Activated CD4-positive, alpha-beta T cell treated with anti-CD3 and anti-CD28 coated beads, Interleukin-2, amount 10 ng/mL, durations not matched to agents 24 days and 14 days (primary cell): ENCODE data around the gene FIGN. TPM values are rescaled to one million over a fixed set of nuclear protein-coding genes. Genes with fewer than 3 reads are reported as not detected.

Experiments
- DNase-seq: peaks from one replicate; pipeline ENCODE4 v3.0.0; 2022
- H3K27ac Mint-ChIP-seq: one replicate; pipeline ENCODE4 v1.8.0; 2022; ENCODE audit warnings: mild to moderate bottlenecking, mixed read lengths
- H3K27me3 Mint-ChIP-seq: one replicate; pipeline ENCODE4 v1.8.0; 2022; ENCODE audit warnings: mixed read lengths
- H3K36me3 Mint-ChIP-seq: one replicate; pipeline ENCODE4 v1.8.0; 2022; ENCODE audit warnings: low read depth, mild to moderate bottlenecking, mixed read lengths
- H3K4me1 Mint-ChIP-seq: one replicate; pipeline ENCODE4 v1.8.0; 2021; ENCODE audit warnings: mixed read lengths
- H3K4me3 Mint-ChIP-seq: one replicate; pipeline ENCODE4 v1.8.0; 2022; ENCODE audit warnings: mild to moderate bottlenecking, moderate library complexity, mixed read lengths
- H3K9me3 Mint-ChIP-seq: one replicate; pipeline ENCODE4 v1.8.0; 2021; ENCODE audit warnings: mixed read lengths
- intact Hi-C: fragments of 100-400 bp; cut with micrococcal nuclease; formaldehyde crosslinking; loops from one replicate; pipeline ENCODE4 v1.15.1; 2023
- total RNA-seq: library from RNA; stranded (reverse); gene quantifications from 2 replicates; pipeline ENCODE4 v1.2.3, GENCODE V29; 2022

Gene FIGN
- total RNA-seq, 1 donor from 2014 or later = not detected

DNA sequence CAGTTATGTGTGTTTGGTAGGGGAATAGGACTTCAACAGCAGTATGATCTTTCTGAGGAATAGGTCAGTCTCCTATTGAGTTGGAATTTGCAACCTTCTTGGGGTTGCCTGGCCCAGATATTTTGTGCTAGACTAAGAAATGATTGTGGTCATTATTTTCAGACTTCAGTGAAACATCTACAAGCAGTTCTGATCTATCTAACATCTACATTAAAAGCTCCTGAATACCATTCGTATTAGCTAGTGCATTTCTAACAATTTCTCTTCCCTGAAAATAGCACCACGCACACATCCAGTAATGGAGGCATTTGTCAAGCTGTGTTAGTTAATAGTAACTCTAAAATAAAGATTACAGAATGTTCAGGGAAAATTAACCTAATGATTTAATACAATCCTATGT is 179.3 kb downstream of the FIGN start:
- Mint-ChIP-seq H3K27ac (no peak overlapping the region), H3K9me3 (no peaks in the 10 kb centered on the region), H3K4me1 (no peaks in the 10 kb centered on the region), H3K36me3 (no peaks in the 10 kb centered on the region), H3K4me3 (no peak overlapping the region), H3K27me3 (no peaks in the 10 kb centered on the region)
- no peak for DNase-seq
- intact Hi-C loops = no loop called here

DNA sequence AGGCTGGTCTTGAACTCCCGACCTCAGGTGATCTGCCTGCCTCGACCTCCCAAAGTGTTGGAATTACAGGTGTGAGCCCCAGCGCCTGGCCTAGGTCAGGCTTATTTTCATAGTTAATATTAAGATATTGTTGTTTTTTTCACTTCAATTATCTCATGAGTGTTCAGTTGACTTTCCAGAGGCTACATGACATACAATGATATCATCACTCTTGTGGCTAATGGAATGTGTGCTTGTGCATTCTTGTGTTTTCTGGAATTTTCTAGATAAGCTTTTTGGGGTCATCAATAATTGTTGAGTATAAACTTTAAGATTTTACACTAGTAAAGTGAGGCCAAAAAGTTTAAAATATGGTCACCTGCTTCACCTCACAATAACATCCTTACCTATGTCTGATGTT is 180.9 kb downstream of the FIGN start:
- H3K4me1 Mint-ChIP-seq = no peaks in the 10 kb centered on the region
- DNase-seq = no peak
- H3K4me3 Mint-ChIP-seq = no peak overlapping the region
- no peaks in the 10 kb centered on the region for H3K9me3 Mint-ChIP-seq
- H3K27ac Mint-ChIP-seq = no peak overlapping the region
- no peaks in the 10 kb centered on the region for H3K27me3 Mint-ChIP-seq
- intact Hi-C loops = no loop called here
- H3K36me3 Mint-ChIP-seq = no peaks in the 10 kb centered on the region

DNA sequence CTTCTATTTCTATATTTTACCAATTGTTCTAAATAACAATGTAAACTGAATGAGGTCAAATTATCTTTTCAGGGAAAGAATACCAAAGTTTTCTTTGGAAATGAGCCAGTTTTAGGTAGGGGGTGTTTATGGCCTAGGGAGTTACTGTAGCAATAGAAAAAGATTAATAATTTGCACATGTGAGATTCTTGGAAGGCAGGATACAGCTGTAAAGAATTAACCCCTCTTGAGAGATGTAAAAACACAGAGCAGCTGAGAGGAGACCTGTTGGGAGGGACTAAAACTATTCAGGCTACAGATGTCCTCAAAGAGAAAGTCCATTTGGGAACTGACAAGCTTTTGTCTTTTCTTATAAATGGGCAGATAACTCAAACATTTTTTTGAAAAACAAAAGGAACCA is 182.2 kb downstream of the FIGN start:
- no peaks in the 10 kb centered on the region for H3K4me1 Mint-ChIP-seq

DNA sequence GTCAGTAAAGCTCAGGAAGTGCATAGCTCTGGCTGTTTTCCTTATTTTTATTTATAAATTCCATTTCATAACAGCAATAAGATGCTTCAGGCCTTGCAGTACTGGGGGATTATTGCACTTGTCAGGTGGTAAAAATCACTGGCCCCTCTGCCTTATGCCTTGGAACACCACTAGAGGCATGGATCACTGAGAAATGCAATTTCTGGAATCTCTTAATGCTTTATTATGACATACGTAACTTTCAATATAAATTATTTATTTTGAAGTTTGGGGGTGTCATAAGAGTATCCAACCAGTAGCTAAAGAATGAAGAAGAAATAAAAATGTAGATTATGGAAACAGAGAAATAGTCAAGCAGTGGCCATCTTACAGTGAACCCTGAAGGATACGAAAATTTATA is 183.1 kb downstream of the FIGN start:
- Mint-ChIP-seq H3K27me3 (no peaks in the 10 kb centered on the region), H3K4me1 (no peaks in the 10 kb centered on the region), H3K4me3 (no peak overlapping the region), H3K27ac (no peak overlapping the region), H3K9me3 (no peaks in the 10 kb centered on the region), H3K36me3 (no peaks in the 10 kb centered on the region)
- intact Hi-C loops = no loop called here
- DNase-seq = no peak

More for the DNA sequence above, 182.2 kb downstream of the FIGN start:
- H3K9me3 Mint-ChIP-seq = no peaks in the 10 kb centered on the region
- intact Hi-C loops = no loop called here
- no peaks in the 10 kb centered on the region for H3K36me3 Mint-ChIP-seq
- no peaks in the 10 kb centered on the region for H3K27me3 Mint-ChIP-seq
- no peak overlapping the region for H3K4me3 Mint-ChIP-seq
- no peak overlapping the region for H3K27ac Mint-ChIP-seq
- no peak for DNase-seq

DNA sequence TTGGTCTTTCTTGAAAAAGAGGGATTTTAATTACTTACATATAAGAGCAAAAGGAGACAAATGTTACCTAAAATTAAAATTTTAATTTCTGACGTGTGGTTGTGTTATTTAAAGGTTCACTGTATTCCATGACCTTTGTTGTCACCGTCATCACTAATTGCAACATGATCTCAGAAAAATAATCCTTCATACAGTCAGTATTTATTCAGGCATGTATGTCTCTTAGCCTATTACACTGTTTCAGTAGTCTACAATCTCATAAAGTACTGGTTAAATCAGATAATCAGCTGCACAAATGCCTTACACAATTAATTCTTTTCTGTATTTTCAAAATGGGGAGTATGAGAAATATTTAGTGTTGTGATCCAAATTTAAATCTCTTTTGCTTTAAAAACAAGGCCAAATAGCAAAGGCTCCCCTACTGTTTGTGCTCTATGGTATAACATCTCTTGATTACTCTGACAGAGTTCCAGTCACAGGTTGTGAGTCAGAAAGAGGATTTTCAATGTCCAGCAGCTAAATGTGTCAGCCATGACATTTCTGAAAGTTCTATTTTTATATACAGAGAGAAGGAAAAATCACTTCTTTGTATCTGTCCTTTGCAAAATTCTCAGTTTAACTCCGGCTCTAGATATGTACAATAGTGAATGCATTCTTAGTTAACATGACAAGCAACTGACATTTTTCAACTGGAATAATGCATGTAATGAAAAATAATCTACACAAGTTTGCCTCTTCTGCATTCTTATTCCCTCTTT is 184.0 kb downstream of the FIGN start:
- H3K27ac Mint-ChIP-seq = no peak overlapping the region
- no peaks in the 10 kb centered on the region for H3K27me3 Mint-ChIP-seq
- no peaks in the 10 kb centered on the region for H3K9me3 Mint-ChIP-seq
- intact Hi-C loops = no loop called here
- H3K4me3 Mint-ChIP-seq = no peak overlapping the region
- H3K4me1 Mint-ChIP-seq = no peaks in the 10 kb centered on the region
- no peaks in the 10 kb centered on the region for H3K36me3 Mint-ChIP-seq
- no peak for DNase-seq

DNA sequence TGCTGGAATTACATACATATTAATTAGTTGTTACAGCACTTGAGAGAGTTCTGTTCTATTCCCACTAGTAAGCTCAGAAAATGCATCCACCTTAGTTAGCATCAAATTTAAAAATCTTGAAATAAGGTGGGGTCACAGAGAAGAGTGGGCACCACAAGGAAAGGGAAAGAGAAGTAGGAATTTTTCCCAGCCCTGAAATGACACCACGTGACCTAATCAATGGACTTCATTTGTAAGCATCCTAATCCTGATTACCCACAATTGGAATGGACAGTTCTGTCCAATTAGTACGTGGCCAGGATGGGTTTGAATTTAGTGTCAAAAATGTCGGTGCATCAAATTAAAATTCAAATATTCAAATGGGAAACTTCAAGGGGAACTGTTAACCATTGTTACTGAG is 186.8 kb downstream of the FIGN start:
- no peak overlapping the region for H3K27ac Mint-ChIP-seq
- no peaks in the 10 kb centered on the region for H3K4me1 Mint-ChIP-seq
- H3K27me3 Mint-ChIP-seq = no peaks in the 10 kb centered on the region
- no peaks in the 10 kb centered on the region for H3K36me3 Mint-ChIP-seq
- no peak for DNase-seq
- intact Hi-C loops = no loop called here
- no peaks in the 10 kb centered on the region for H3K9me3 Mint-ChIP-seq
- H3K4me3 Mint-ChIP-seq = no peak overlapping the region
